G401.6 (cell line): ENCODE results near the gene ZNF710.

Experiments used
- FAIRE-seq: peaks from 2 replicates; lab custom pipeline; 2012; peaks lifted over from hg19 to GRCh38; lab: Jason Lieb, UNC

ZNF710 gene

DNA sequence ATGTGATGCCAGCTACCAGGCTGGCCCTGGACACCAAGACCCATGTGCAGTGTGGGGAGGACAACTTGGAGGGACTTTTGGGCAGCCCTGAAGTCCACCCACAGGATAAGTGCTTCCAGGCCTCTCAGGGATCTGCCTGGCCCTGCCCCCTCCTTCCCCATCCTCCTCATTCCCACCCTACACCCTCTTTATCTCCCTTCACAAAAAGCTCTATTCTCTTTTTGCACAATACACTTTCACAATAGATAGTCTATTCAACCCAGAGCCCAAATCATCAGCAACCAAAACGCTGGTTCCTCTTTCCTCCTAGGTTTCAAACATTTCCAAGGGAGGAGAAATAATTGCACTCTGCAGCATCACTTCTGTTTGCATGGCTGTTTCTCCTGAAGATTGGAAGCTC, 7.8 kb upstream of the ZNF710 start:
- FAIRE-seq, result no peak

DNA sequence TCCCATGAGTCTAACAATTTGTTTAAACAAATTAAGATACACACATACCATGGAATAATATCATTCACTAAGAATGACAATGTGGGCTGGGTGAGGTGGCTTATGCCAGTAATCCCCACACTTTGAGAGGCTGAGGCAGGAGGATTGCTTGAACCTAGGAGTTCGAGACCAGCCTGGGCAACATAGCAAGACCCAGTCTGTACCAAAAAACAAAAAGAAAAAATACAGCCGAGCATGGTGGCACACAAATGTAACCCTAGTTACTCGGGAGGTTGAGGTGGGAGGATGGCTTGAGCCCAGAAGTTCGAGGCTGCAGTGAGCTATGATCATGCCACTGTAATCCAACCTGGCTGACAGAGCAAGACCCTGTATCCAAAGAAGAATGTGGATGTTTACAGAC, 4.0 kb upstream of the ZNF710 start:
- FAIRE-seq, result no peak

DNA sequence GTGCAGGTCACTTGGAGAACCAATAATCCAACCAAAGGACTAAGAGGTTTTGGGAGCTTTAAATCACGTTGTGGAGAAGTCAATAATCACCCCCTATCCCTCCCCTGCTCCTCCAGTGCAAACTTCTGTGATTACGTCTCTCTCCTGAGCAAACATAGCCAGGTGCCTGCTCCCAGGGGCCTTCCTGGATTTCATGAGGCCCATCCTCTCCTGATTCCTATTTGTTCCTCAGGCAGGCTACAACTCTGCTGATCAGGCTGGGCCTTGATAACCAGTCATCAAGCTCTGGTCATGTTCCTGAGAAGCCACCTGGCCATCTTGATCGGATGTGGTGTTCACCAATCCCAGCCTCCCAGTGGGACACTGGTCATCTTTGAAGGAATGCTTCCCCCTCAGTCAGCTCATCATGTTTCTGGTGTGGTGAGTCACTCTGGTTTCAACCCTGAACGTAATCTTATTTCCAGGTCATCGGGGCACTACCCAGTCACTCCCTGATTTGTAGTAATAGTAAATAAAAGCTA, 2.9 kb upstream of the ZNF710 start:
- FAIRE-seq, result no peak

DNA sequence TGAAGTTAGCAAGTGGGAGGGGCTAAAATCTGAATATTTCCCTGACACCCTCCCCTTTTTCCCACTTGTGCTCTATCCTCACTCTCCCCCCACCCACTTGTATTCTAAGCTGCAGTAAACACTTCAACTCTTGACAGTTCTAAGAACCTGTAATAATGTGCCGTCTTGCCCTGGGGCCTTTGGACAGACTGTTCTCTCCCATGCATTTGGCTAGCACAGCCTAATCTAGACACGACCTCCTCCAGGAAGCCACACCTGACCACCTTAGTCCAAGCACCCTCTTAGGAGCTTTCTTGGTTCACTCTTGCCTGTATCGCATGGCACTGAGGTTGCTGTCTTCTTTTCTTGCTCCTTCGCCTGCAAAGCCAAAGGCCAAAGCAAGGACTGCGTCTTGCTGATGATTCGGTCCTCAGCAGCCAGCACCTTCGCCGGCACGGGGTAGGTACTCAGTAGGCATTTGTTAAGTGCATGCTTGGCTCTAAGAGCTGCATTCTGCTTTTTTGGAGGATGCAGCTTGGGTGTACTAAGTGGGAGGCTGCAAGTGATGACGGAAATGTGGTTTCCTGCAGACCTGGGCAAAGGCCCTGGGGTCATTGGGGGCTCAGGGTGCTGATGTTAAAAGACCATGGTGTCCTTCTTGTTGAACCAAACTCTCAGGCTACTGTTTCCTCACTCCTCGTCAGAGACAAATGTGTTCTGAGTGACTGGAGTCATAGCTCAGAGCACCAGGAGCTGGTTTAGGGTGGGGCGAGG, 2.0 kb upstream of the ZNF710 start:
- no peak for FAIRE-seq

DNA sequence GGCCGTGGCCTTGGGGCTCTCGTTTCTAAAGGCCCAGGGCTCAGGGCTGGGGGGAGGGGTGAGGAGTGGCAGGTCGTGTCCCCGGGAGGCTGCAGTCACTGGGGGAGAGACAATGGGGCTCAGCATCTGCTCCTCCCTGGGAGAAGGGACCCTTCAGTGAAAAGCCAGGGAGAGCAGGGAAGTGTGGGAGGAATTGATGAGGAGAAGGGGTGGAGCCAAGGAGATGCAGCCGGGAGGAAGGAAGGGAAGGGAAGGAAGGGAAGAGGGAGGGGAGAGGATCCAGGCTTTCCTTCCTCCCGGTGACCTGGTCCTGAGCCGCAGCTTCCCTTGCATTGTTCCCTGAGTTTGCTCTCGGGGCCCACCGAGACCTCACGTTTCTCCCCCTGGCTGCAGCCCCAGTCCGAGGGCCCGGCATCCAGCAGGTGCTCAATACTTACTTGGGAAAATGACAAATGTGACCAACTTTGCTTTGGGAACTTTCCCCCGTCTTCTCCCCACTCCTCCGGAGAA, 1.4 kb upstream of the ZNF710 start:
- no peak for FAIRE-seq

DNA sequence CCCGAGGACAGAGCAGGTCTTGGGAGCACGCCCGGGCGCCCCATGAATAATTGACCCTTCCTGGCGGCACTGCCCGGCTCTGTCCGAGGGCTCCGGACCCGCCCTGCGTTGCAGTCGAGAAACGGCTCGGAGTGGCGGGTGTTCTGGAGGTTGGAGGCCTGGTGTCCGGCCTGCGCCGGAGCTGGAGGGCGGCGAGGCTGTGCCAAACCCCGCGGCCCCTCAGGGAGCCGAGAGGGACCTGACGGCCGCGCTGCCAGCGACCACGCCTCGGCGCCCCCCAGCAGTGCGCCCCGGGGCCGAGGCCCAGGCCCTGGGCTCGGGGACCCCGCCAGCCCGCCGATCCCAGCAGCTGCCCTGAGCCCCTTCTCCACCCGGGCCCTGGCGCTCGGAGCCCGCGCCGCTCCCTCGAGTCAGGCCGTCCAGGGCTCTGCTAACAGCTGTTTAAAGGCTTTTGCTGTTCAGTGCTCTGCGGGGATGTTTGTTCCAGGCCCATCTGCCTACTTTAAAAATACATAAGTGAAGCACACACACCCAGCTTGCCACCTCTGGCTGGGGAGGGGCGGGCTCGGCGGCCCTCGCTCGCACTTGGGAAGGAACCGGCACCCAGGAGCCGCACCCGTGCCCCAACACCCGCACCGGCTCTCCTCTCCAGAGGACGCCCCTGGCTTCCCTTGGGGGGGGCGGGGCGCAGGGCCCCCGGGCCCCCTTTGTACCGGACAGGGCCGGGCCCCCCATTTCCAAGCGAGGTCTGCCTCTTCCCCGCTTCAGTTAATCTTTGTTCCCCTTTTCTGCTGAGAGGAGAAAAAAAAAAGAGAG, 730 bp upstream of the ZNF710 start:
- FAIRE-seq, result no peak

DNA sequence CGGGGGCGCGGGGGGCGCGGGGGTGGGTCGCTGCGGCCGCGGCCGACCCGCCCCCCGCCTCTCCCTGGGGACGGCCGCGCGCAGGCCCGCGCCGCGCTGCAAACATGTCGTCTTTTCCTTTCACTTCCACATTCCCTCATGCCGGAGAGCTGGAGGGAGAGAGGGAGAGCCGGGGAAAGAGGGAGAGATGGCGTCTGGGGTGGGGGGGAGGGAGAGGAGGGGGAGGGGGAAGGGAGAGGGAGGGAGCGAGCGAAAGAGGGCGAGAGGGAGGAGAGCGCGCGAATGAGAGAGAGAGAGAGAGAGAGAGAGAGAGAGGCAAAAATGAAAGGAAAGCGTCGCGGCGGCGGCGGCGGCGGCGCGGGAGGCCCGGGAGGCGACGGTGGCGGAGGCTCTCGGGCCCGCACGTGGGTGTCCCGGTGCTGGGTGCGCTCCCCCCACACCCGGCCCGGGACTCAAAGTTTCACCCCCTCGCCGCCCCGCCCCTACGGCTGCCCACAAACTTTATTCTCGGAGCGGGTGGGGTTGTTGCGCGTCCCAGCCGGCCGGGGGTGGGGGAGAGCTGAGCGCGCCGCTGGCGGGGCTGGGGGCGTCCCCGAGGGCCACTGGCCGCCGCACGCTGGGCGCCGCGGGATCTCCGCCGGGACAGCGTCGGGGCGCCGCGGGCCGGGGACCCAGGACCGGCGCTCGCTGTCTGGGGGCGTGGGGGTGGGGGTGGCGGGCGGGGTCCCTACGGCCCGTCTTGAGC, 731 bp downstream of the ZNF710 start:
- no peak for FAIRE-seq

DNA sequence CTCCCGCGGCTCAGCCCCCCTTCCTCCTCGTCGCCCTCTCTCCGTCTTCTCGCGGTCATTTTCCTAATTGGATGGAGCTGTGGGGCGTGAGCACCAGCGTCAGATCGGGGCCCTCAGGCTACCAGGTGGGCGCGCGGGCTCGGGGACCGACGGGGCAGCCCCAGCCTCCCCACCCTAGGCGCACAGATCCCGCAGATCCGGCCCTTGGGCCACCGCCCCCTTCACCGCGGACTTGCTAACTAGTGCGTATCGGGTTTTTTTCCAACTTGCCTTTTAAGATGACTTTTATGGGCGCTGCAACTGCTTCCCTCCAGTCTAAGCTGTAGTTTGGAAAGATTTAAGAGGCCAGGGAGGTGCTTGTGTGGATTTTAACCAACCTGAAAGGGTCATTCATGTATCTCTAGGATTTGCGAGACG, 1.3 kb downstream of the ZNF710 start:
- FAIRE-seq, result no peak

DNA sequence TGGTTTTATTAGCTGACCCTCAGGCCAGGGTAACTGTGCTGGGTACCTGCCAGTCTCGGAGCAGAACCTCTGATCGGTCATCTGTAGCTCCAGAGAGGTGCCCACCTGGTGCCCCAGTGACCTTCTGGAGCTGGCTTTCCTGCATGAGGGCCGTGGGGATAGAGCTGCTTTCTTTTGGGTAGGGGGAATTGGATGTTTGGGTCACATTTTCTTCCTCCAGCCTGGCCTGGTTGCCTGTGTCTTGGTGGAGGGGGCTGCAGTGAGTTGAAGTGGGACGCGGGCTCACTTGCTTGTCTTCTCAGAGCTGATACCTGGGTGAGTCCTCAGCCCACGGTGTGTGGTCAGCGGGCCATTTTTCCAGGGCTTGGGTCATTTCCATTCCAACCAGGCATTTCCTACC, 2.6 kb downstream of the ZNF710 start:
- FAIRE-seq, result no peak

DNA sequence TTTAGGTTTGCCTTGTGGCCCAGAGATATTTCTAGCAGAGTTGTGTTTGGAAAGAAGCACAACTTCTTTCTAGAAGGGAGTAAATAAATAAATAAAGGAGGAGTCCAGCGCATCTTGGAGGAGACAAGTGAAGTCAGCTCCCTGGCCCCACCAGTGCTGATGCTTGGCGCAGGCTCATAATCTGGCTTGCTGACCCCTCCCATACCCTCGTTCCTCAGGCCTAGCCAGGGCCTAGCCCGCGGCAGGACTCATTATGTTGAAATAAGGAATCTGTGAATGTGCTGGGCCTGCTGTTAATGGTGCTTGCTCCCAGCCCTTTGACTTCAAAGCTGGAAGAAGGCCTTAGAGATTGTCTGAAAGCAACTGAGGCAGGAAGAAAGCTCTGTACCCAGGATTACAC, 3.1 kb downstream of the ZNF710 start:
- no peak for FAIRE-seq

DNA sequence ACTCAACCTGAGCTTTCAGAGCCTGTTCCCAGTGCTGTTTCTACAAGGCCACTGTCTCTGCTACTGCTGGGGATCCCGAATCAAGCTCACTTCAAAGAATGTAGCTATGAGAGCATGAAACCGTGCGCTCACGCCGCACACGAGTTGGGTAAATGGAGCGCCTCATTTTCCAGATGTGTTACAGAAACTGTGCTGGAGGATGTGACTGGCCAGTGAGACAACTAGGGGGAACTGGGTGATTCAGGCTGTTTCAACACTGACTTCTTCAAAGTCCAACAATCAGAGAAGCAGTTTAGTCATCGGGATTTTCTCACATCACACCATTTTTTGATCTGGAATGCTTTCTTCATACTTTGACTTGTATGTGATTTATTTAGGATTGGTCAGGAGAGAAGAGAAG, 3.5 kb downstream of the ZNF710 start:
- FAIRE-seq, result no peak

DNA sequence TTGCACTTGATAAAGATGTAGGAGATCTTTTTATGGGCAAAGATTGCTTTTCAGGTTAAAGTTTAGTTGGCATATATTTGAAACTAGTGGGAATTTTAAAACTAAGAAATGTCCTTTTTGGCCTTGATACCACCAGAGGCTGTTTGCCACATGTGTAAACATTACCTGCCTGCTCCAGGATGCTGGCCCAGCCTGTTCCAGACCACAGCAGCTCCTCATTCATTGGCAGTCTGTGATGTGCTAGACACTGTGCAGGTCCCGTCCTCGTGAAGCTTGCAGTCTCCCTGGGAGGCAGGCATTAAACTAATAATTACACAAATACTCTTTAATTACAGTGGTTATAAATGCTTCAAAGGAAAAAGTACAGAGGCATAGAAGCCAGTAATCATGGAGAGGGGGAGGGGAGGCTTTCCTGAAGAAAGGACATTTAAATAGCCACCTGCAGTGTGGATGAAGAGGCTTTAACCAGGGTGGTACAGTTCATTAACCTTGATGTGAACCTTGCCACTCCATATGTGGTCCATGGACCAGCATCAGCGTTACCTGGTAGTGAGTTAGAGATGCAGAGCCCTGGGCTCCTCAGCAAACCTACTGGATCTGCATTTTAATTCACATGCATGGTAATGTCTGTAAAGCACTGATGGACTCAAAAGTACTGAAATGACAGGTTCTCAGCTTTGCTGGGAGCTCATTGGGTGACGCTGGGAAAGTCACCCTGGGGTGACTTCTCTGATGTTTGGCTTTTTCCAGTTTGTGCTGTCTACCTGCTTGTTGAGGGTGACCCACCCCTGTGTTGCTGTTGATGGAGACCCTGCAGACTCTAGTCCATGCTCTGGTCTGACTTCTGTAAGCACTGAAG, 5.3 kb downstream of the ZNF710 start:
- FAIRE-seq, result no peak

DNA sequence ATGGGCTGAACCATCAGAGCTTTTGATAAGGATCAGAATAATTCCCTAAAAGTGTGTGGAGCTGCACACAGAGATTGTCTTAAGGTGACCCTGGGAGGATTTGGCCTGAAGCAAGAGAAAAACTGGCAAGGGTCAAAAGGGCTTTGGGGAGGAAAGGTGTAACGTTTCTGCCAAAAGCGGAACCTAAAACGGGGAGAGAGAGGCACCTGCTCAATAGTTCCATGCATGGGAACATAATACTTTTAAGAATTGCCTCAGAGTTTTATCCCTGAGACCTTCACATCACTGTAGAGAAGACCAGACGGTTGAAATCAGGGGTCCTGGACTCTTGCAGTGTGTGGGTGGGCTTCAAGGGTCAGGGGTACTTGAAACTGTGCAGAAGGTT, 5.9 kb downstream of the ZNF710 start:
- no peak for FAIRE-seq

DNA sequence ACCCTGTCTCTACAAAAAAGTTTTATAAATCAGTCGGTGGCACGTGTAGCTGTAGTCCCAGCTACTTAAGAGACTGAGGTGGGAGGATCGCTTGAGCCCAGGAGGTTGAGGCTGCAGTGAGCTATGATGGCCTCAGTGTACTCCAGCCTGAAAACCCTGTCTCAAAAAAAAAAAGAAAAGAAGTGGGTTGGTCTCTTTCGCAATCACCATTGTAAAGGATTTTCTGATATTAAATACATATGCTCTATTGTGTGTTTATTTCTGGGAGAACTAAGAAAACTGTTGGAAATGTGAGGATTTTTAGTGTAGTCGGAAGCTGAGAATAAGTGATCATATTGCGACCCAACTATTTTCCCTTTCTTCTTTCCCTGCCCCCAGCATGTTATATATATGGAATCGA, 7.5 kb downstream of the ZNF710 start:
- FAIRE-seq, result no peak

DNA sequence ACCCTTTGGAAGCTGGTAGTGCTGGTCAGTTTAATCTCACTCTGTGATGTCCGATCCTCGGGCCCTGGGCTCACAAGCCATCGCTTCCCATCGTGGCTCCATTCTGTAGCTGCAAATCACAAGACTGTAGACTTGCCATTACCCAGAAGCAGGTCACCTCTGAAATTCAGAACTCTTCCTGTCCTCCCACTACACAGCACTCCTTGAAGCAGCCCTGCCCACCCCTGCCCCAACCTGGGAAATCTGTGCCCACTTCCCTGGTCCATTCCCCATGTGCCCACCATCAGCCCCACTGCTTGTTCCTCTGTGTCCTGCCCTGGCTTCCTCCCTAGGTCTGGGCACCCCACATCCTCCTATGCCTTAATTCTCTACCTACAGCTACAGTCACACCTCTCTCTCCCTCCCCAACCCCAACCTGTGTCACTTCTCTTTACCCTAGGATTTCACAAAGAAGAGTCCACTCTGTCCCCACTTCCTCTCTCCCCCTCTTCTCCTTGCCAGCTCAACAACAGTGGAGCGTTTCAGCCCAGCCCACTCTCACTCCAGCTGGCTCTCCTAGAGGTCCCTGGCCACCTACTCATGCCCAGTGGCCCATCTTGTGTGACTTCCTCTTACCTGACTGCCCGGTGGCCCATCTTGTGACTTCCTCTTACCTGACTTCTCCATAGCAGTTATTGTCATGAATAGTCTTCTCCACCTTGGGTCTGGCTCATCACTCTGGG, 8.3 kb downstream of the ZNF710 start:
- no peak for FAIRE-seq

DNA sequence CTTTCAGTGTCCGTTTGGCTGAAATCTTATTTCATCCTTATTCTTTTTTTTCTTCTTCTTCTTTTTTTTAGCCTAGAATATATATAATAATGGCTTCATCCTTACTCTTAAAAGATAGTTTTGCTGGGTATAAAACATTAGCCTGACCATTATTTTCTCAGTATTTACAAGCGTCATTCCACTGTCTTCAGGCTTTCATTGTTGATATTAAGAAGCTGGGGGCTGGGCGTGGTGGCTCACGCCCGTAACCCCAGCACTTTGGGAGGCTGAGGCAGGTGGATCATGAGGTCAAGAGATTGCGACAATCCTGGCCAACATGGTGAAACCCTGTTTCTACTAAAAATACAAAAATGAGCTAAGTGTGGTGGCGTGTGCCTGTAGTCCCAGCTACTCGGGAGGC, 10.6 kb downstream of the ZNF710 start:
- FAIRE-seq, result no peak

DNA sequence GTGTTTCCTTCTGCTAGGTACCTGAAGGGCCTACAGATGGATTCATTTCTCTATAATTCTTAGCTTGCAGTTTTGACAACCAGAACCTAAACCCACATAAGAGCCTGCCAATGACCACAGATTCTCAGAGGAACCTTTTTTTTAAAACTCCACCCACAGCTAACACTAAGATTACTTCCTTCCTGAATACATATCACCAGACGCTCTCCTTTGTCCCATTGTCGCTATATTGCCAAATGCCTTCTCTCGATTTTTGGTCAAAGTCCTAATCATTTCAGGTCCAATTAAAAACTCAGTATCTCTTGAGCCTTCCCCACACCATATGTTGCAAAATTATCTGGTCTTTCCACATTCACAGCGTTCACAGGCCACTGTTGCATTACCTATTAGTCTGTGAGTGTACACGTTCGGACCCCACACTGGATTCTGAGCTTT, 12.4 kb downstream of the ZNF710 start:
- FAIRE-seq, result no peak

DNA sequence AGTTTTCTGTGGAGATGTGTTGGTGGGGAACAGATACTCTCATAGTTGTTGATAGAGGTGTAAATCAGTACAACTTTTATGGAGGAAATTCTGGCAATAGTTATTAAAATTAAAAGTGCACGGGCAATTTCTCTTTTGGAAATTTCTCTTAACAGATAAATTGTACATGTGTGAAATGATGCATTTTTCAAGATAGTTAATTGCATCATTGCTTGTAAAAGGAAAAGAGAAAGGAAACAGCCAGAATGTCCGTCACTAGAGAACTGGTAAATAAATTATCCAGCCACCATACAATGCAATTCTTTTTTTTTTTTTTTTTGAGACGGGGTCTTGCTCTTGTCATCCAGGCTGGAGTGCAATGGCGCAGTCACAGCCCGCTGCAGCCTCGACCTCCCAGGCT, 14.2 kb downstream of the ZNF710 start:
- no peak for FAIRE-seq

DNA sequence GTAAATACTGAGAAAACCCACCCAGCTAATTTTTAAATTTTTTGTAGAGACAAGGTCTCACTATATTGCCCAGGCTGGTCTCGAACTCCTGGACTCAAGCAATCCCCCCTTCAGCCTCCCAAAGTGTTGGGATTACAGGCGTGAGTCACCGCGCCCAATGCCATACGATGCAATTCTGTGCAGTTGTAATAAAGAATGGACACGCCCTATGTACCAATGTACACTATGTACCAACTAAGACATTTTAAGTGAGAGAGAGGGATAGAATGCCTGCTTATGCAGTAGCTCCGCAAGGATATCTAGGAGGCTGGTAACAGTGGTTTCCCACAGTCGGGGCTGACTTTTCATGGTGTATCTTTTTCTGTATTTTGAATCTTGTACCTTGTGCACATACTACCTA, 14.6 kb downstream of the ZNF710 start:
- no peak for FAIRE-seq

DNA sequence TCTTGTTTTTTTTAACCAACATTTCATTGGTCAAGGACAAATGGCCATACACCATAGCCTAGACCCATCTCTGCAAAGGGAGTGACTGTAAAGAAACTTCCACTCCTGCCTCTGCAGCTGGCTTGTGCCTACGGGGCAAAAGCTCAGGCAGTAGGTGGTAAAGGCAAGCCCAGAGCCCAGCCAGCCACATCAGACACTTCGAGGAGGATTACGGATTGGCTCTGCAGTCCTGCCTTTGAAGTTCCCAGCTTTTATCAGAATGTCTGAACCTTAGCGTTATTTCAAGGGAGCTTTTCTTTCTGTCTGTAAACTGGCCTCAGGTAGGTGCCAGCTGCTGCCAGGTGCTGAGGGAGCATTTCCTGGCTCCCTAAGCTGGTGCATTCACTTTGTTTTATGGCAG, 15.6 kb downstream of the ZNF710 start:
- FAIRE-seq, result no peak

DNA sequence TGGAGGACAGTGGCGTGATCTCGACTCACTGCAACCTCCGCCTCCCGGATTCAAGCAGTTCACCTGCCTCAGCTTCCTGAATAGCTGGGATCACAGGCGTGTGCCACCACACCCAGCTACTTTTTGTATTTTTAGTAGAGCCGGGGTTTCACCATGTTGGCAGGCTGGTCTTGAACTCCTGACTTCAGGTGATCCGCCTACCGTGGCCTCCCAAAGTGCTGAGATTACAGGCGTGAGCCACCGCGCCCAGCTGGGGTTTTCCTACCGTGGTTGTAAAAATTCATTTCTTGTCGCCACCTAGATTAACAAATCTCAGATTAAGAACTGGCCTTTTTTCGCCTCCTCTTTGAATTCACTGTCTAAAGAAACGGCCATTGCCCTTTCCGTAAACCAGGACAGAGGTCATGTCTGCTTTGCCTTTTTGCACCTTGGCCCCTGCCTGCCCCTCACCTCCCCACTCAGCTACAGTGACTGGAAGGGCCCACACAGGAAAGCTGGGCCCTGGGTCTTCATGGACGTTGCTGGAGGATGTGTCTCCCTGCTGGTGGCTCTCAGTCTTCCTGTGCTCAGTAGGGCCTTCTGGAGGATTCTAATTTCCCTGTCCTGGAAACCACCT, 17.2 kb downstream of the ZNF710 start:
- FAIRE-seq, result no peak
